Gastroesophageal sphincter (tissue), 4 donors: ENCODE measurements around the gene LSP1. TPM values are rescaled to one million over a fixed set of nuclear protein-coding genes. Genes with fewer than 3 reads are reported as not detected.

ENCODE experiments used
- ATAC-seq: fragments of 150-250 bp; one replicate; pipeline ENCODE4 v1.9.1; 2016; ENCODE audit warnings: mild to moderate bottlenecking, moderate library complexity
- H3K27ac ChIP-seq, 4 donors: fragments of 200-600 bp; sonication (generic) in 3 of 4; 1 replicate in 3 of 4; 2 replicates in 1 of 4; pipeline ENCODE4 v1.5.1; 2016 to 2019
- H3K27me3 ChIP-seq: fragments of 200-600 bp; sonication (generic); one replicate; pipeline ENCODE4 v1.5.1; 2019
- H3K36me3 ChIP-seq, 2 donors: fragments of 200-600 bp; sonication (generic); one replicate each; pipeline ENCODE4 v1.5.1; 2019; ENCODE audit warnings: control low read depth in 1 of 2
- H3K4me1 ChIP-seq, 3 donors: fragments of 200-600 bp; sonication (generic); 1 replicate in 2 of 3; 2 replicates in 1 of 3; pipeline ENCODE4 v1.5.1; 2016 to 2019; ENCODE audit warnings: control low read depth in 2 of 3
- H3K4me3 ChIP-seq, 2 donors: fragments of 200-600 bp; sonication (generic); one replicate each; pipeline ENCODE4 v1.5.1; 2019; ENCODE audit warnings: mild to moderate bottlenecking in 1 of 2, moderate library complexity in 1 of 2
- H3K9me3 ChIP-seq, 3 donors: fragments of 200-600 bp; sonication (generic); one replicate each; pipeline ENCODE4 v1.5.1; 2017 to 2019; ENCODE audit warnings: control low read depth in 2 of 3
- EP300 ChIP-seq: sonication (generic); formaldehyde crosslinking; IDR thresholded peaks from one replicate; pipeline ENCODE4 v1.6.1; 2017; ENCODE audit warnings: antibody characterized with exemption, mild to moderate bottlenecking
- POLR2A ChIP-seq, 2 donors: fragments of 450-650 bp; IDR thresholded peaks; one replicate each; pipeline ENCODE4 v1.6.1; 2017; ENCODE audit warnings: antibody characterized with exemption in 2 of 2, mild to moderate bottlenecking in 2 of 2, moderate library complexity in 1 of 2
- POLR2AphosphoS5 ChIP-seq: sonication (generic); formaldehyde crosslinking; IDR thresholded peaks from one replicate; pipeline ENCODE4 v1.6.1; 2017; ENCODE audit warnings: antibody characterized with exemption
- WGBS, 2 donors: methylation state at CpG; one replicate each; pipeline ENCODE4 v1.1.5; 2018; ENCODE audit warnings: low coverage in 1 of 2; 5-methylcytosine and 5-hydroxymethylcytosine counted together
- total RNA-seq, 4 donors: library from RNA; depleted of rRNA; stranded (reverse); fragments of >200 nt; gene quantifications; one replicate each; pipeline ENCODE4 v1.1.0, GENCODE V29; 2016
- TF ChIP-seq, protein P1 (sequence below), 4 experiments: fragments of 200-600 bp in 2 of 4; fragments of 450-650 bp in 2 of 4; sonication (generic) in 1 of 4; IDR thresholded peaks; one replicate each; pipeline ENCODE4 v1.5.1; 2017 to 2019; ENCODE audit warnings: antibody characterized with exemption in 4 of 4, mild to moderate bottlenecking in 2 of 4, moderate library complexity in 2 of 4

LSP1 gene
- total RNA-seq, 4 donors from 2014 or later, result 13.4 to 133 (median 47.7) TPM

DNA sequence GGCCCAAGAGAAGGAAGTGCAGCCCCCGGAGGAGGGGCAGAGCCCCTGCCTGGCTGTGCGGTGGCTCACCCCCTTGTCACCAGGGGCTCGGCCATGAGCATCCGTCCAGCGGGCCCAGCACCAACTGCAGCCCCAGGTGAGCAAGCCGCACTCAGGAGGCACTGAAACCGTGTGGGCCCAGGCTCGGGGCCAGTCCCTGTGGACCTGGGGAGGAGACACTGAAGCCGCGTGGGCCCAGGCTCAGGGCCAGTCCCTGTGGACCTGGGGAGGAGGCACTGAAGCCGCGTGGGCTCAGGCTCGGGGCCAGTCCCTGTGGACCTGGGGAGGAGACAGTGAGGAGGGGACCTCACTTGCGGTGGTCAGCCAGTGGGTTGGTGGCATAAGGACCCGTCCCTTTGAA is 13.9 kb downstream of the LSP1 start:
- Histone ChIP-seq H3K4me3 (no peak overlapping the region), H3K4me1 (peaks cover 0 to 82% (median 36%) of the 10 kb centered on the region in 3 donors), H3K27me3 (peaks cover 23% of the 10 kb centered on the region), H3K27ac (peak overlapping the region in 3 of 4 donors; percentile 6 to 88 (median 24)), H3K9me3 (no peaks in the 10 kb centered on the region), H3K36me3 (no peaks in the 10 kb centered on the region)
- TF ChIP-seq, protein P1, sequence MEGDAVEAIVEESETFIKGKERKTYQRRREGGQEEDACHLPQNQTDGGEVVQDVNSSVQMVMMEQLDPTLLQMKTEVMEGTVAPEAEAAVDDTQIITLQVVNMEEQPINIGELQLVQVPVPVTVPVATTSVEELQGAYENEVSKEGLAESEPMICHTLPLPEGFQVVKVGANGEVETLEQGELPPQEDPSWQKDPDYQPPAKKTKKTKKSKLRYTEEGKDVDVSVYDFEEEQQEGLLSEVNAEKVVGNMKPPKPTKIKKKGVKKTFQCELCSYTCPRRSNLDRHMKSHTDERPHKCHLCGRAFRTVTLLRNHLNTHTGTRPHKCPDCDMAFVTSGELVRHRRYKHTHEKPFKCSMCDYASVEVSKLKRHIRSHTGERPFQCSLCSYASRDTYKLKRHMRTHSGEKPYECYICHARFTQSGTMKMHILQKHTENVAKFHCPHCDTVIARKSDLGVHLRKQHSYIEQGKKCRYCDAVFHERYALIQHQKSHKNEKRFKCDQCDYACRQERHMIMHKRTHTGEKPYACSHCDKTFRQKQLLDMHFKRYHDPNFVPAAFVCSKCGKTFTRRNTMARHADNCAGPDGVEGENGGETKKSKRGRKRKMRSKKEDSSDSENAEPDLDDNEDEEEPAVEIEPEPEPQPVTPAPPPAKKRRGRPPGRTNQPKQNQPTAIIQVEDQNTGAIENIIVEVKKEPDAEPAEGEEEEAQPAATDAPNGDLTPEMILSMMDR (IDR thresholded peaks at IDR 0.05), result no peak
- TF ChIP-seq POLR2AphosphoS5, result no peak
- no peak for TF ChIP-seq POLR2A (IDR thresholded peaks at IDR 0.05)
- no peak for TF ChIP-seq EP300
- 92% methylated on average over 5 of the region's 15 CpGs; no CpG with 5 or more reads in 1 of the 2 donors for WGBS, 2 donors
- no peak for ATAC-seq

DNA sequence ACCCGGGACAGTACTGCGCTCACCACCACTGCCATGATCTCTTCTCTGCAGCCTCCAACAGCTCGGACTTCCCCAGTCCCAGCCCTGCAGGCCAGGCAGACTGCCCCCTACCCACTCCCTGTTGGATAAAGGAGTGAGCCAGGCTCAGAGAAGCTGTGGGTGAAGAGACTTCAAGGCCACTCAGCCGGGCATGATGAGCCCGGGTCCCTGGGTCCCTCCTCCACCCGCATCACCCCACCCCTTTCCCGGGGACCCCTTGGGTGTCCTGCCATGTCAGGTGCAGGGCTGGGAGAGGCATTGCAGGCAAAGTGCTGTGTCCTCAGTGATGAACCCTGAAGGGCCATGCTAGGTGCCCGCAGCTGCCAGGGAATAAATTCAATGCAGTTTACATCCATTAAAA is 14.5 kb downstream of the LSP1 start:
- Histone ChIP-seq H3K27me3 (peaks cover 29% of the 10 kb centered on the region), H3K9me3 (no peaks in the 10 kb centered on the region), H3K27ac (peak overlapping the region in 3 of 4 donors; percentile 6 to 88 (median 66)), H3K36me3 (no peaks in the 10 kb centered on the region), H3K4me1 (peaks cover 0 to 87% (median 36%) of the 10 kb centered on the region in 3 donors), H3K4me3 (no peak overlapping the region)
- 80% methylated on average over 2 of the region's 8 CpGs; no CpG with 5 or more reads in 1 of the 2 donors for WGBS, 2 donors
- ATAC-seq, result no peak
- TF ChIP-seq EP300 (no peak), POLR2A (IDR thresholded peaks at IDR 0.05) (no peak), POLR2AphosphoS5 (no peak)
- TF ChIP-seq, protein P1 (IDR thresholded peaks at IDR 0.05), result no peak

DNA sequence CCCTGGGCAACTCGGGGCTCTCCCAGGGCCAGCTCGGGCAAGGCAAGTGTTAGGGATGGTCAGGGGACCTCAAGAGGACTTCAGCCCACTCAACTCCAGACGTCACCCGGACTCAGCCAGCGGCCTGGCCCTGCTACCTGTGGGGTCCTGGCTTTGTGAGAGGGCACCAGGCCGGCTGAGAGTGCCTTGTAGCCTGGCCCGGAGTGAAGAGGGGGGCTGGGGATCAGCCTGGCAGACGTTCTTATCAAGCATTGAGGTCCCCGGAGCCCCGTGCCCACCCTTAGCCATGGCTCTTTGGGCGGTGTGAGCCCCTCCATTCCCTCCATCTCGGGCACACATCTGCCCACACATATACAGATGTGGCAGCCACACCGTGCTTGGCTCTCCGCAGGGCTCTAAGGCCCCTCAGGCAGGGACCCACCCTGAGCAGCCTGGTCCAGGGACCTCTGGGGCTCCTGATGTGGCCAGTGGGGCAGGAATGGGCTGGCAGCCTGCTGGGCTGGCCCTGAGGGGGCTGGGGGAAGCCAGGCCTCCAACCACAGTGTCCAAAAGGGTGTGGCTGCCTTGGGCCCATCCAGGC is 15.3 kb downstream of the LSP1 start:
- Histone ChIP-seq H3K4me1 (peaks cover 0 to 87% (median 33%) of the 10 kb centered on the region in 3 donors), H3K9me3 (no peaks in the 10 kb centered on the region), H3K27me3 (peaks cover 29% of the 10 kb centered on the region), H3K36me3 (no peaks in the 10 kb centered on the region), H3K4me3 (peak overlapping the region in 1 of 2 donors; percentile 46), H3K27ac (peak overlapping the region in 3 of 4 donors; percentile 58 to 88 (median 66))
- ATAC-seq, result no peak
- TF ChIP-seq EP300 (no peak), POLR2AphosphoS5 (no peak)
- TF ChIP-seq, protein P1 (IDR thresholded peaks at IDR 0.05), result no peak
- WGBS, 2 donors, result no CpG with 5 or more reads among the region's 14 CpGs

DNA sequence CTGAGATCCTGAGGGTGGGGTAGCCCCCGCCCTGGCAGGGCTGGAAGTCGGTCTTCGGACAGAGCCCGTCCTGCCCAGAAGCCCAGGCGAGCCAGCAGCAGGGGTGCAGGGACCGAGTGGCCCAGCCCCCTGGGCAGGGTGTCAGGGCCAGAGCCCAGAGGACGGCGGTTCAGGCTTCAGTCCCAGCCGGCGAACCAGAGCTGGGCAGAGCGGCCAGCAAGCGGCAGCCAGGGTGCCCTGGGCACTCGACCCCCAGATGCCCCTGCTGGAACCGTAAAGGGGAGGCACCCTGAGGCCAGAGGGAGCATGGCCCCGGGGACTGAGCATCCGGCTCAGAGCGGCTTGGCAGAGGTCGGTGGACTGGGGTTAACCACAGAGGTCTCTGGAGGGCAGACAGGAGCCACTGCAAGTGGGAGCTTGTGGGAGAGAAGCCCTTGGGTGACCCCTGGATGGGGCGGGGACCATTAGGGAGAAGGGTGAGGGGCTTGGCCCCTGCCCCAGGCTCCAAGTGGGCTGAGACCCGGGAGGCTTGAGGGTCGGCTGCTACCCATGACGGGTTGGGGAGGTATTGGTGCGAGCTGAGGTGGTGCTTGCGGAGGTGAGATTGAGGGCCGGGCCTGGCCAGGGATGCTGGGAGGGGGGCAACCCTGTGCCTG is 15.9 kb downstream of the LSP1 start:
- Histone ChIP-seq H3K4me3 (peak overlapping the region in 1 of 2 donors; percentile 46), H3K36me3 (no peaks in the 10 kb centered on the region), H3K4me1 (peaks cover 0 to 83% (median 27%) of the 10 kb centered on the region in 3 donors), H3K9me3 (no peaks in the 10 kb centered on the region), H3K27me3 (peaks cover 29% of the 10 kb centered on the region), H3K27ac (peak overlapping the region in 3 of 4 donors; percentile 58 to 88 (median 66))
- ATAC-seq, result peak; percentile 22
- WGBS, 2 donors, result 51 to 80% methylated on average over 1 to 3 of the region's 25 CpGs
- TF ChIP-seq EP300 (no peak), POLR2A (IDR thresholded peaks at IDR 0.05) (no peak), POLR2AphosphoS5 (no peak)
- TF ChIP-seq, protein P1 (IDR thresholded peaks at IDR 0.05), result no peak
